Tibial nerve (tissue), 4 donors: Measurements from ENCODE around the gene LMF1.

ENCODE experiments used
- EP300 ChIP-seq, 2 donors: sonication (generic); formaldehyde crosslinking; IDR thresholded peaks; one replicate each; pipeline ENCODE4 v1.6.1; 2017; ENCODE audit warnings: antibody characterized with exemption in 2 of 2, mild to moderate bottlenecking in 1 of 2
- POLR2A ChIP-seq, 2 donors: fragments of 450-650 bp; IDR thresholded peaks; one replicate each; pipeline ENCODE4 v1.6.1; 2017; ENCODE audit warnings: antibody characterized with exemption in 2 of 2, mild to moderate bottlenecking in 2 of 2, moderate library complexity in 2 of 2
- TF ChIP-seq, protein P1 (sequence below), 5 experiments: fragments of 200-600 bp in 3 of 5; fragments of 450-650 bp in 2 of 5; sonication (generic) in 3 of 5; IDR thresholded peaks; one replicate each; pipeline ENCODE4 v1.5.1; 2016 to 2019; ENCODE audit warnings: antibody characterized with exemption in 5 of 5, mild to moderate bottlenecking in 3 of 5, moderate library complexity in 2 of 5

DNA sequence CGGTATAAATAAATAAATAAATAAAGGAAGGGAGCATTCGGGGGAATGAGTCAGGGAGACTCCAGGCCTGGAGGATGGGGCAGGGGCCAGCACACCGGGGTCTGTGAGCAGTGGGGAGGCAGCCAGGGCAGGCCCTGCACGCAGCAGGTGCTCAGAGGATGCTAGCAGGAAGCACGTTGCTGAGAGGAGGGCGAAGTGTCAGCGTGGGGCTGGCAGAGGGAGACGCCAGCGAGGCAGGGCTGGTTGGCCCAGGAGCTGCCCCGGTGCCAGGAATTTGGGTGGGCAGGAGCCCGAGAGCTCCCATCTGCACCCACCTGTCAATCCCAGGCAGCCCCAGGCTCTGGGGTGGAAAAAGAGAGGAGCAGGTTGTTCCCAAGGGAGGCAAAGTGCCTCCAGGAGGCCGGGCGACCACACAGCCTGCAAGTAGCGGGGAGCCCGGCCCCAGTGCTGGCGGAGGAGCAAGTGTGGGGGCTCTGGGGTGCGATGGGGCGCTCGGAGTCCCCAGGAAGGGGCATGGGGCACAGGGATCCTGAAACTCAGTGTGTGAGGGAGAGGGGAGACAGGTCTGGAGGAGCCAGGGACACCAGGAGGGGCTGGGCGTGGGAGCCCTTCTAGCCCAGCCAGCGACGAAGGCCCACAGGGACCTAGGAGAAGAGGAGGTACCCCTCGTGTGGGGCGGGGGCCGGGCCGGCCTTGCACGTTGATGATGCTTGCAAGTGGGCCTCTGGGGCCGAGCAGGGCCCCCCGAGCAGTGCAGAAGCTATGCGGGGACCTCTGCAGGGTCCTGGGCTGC is 38.8 kb upstream of the LMF1 start:
- TF ChIP-seq, protein P1, sequence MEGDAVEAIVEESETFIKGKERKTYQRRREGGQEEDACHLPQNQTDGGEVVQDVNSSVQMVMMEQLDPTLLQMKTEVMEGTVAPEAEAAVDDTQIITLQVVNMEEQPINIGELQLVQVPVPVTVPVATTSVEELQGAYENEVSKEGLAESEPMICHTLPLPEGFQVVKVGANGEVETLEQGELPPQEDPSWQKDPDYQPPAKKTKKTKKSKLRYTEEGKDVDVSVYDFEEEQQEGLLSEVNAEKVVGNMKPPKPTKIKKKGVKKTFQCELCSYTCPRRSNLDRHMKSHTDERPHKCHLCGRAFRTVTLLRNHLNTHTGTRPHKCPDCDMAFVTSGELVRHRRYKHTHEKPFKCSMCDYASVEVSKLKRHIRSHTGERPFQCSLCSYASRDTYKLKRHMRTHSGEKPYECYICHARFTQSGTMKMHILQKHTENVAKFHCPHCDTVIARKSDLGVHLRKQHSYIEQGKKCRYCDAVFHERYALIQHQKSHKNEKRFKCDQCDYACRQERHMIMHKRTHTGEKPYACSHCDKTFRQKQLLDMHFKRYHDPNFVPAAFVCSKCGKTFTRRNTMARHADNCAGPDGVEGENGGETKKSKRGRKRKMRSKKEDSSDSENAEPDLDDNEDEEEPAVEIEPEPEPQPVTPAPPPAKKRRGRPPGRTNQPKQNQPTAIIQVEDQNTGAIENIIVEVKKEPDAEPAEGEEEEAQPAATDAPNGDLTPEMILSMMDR (IDR thresholded peaks at IDR 0.05), result no peak
- TF ChIP-seq POLR2A (IDR thresholded peaks at IDR 0.05) (no peak), EP300 (IDR thresholded peaks at IDR 0.05) (no peak)
